Testis (tissue), 2 donors: ENCODE data around the gene NBEA.

ENCODE experiments used
- CTCF ChIP-seq, 3 experiments: fragments of 450-650 bp in 2 of 3; fragments of 200-600 bp in 1 of 3; sonication (generic) in 1 of 3; IDR thresholded peaks; one replicate each; pipeline ENCODE4 v1.5.1; 2016 to 2019; ENCODE audit warnings: antibody characterized with exemption in 3 of 3, mild to moderate bottlenecking in 2 of 3, moderate library complexity in 1 of 3
- POLR2A ChIP-seq: fragments of 450-650 bp; IDR thresholded peaks from one replicate; pipeline ENCODE4 v1.6.1; 2017; ENCODE audit warnings: antibody characterized with exemption, mild to moderate bottlenecking, moderate library complexity

- TF ChIP-seq CTCF (IDR thresholded peaks at IDR 0.05), result peak; percentile 23 to 44 (median 25)
- no peak for TF ChIP-seq POLR2A
Measured at GRCh38 chr13:34941835-34942731, at the start of gene NBEA.
